A549 (cell line): Measurements from ENCODE around the gene LRRC61. TPM values are rescaled to one million over a fixed set of nuclear protein-coding genes. Genes with fewer than 3 reads are reported as not detected.

Source experiments
- ATAC-seq, 2 experiments: fragments of 200-7000 bp in 1 of 2; fragments of >200 bp in 1 of 2; cut with Nextera tagmentation in 1 of 2; cut with Tn5 transposase in 1 of 2; 3 replicates each; pipeline versions ENCODE4 v1.8.0 to v1.9.1; 2018 to 2020; ENCODE audit warnings: mild to moderate bottlenecking in 1 of 2, moderate library complexity in 1 of 2
- CTCF ChIA-PET: fragments of 300-600 bp; sonication (Branson Sonifier 250); formaldehyde crosslinking; extraction: SDS; loops from one replicate; lab custom pipeline; 2021; ENCODE audit warnings: antibody characterized with exemption, inconsistent platforms; lab: Yijun Ruan, JAX
- POLR2A ChIA-PET: fragments of 350-600 bp; formaldehyde crosslinking; extraction: SDS; loops from one replicate; lab custom pipeline; 2021; ENCODE audit warnings: antibody characterized with exemption, inconsistent platforms; lab: Yijun Ruan, JAX
- DNase-seq, 2 experiments: peaks; one replicate each; pipeline versions ENCODE4 v3.0.0 to v3.0.0-alpha.2; 2011 to 2016; ENCODE audit warnings: low read depth in 1 of 2, low spot score in 1 of 2
- FAIRE-seq: peaks from 2 replicates; lab custom pipeline; 2011; peaks lifted over from hg19 to GRCh38; lab: Jason Lieb, UNC
- H3K27ac ChIP-seq, 2 experiments: fragments of >200 bp; sonication (Bioruptor Twin); formaldehyde crosslinking; 3 replicates each; pipeline ENCODE4 v1.5.1; 2016 to 2017
- H3K4me1 ChIP-seq: fragments of >200 bp; sonication (Bioruptor Twin); formaldehyde crosslinking; 3 replicates; pipeline ENCODE4 v1.6.1; 2016
- H3K4me2 ChIP-seq: fragments of >200 bp; sonication (Bioruptor Twin); formaldehyde crosslinking; 3 replicates; pipeline ENCODE4 v1.6.1; 2016
- H3K4me3 ChIP-seq: fragments of >200 bp; sonication (Bioruptor Twin); formaldehyde crosslinking; 3 replicates; pipeline ENCODE4 v1.5.1; 2016
- H3K9me3 ChIP-seq: fragments of >200 bp; sonication (Bioruptor Twin); formaldehyde crosslinking; 3 replicates; pipeline ENCODE4 v1.6.1; 2016
- BHLHE40 ChIP-seq: IDR thresholded peaks from 2 replicates; pipeline ENCODE4 v1.6.1; 2012; ENCODE audit warnings: low read depth, low read length, inconsistent platforms
- CBX2 ChIP-seq: fragments of 200-600 bp; sonication (generic); IDR thresholded peaks from 2 replicates; pipeline ENCODE4 v1.6.1; 2016; ENCODE audit warnings: low read depth, mild to moderate bottlenecking, borderline replicate concordance
- CEBPB ChIP-seq, 2 experiments: fragments of >200 bp in 1 of 2; sonication (Bioruptor Twin) in 1 of 2; formaldehyde crosslinking in 1 of 2; IDR thresholded peaks; 2 replicates each; pipeline ENCODE4 v1.6.1; 2012 to 2016
- E2F6 ChIP-seq: IDR thresholded peaks from 2 replicates; pipeline ENCODE4 v1.6.1; 2012; ENCODE audit warnings: low read depth, borderline replicate concordance
- EHF ChIP-seq: fragments of 250-450 bp; sonication (Bioruptor Pico); IDR thresholded peaks from 2 replicates; pipeline ENCODE4 v1.5.0; 2020; ENCODE audit warnings: mild to moderate bottlenecking
- EHMT2 ChIP-seq: fragments of 200-600 bp; sonication (generic); IDR thresholded peaks from 2 replicates; pipeline ENCODE4 v1.6.1; 2016; ENCODE audit warnings: antibody characterized with exemption, low read depth, mild to moderate bottlenecking, moderate library complexity
- EP300 ChIP-seq, 2 experiments: fragments of >200 bp; sonication (Bioruptor Twin); formaldehyde crosslinking; IDR thresholded peaks; 2 replicates in 1 of 2; 3 replicates in 1 of 2; pipeline ENCODE4 v1.6.1; 2016 to 2017
- HDAC2 ChIP-seq: fragments of 200-600 bp; sonication (generic); IDR thresholded peaks from 2 replicates; pipeline ENCODE4 v1.6.1; 2016
- HEYL ChIP-seq: fragments of 250-450 bp; sonication (Bioruptor Pico); IDR thresholded peaks from 2 replicates; pipeline ENCODE4 v1.8.0; 2021; ENCODE audit warnings: mild to moderate bottlenecking, moderate library complexity
- HOXB13 ChIP-seq: fragments of 250-450 bp; sonication (Bioruptor Pico); IDR thresholded peaks from 2 replicates; pipeline ENCODE4 v1.5.0; 2020; ENCODE audit warnings: low read depth, mild to moderate bottlenecking, moderate library complexity
- JUN ChIP-seq, 2 experiments: fragments of >200 bp; sonication (Bioruptor Twin); formaldehyde crosslinking; IDR thresholded peaks; 2 replicates in 1 of 2; 3 replicates in 1 of 2; pipeline ENCODE4 v1.6.1; 2016 to 2017
- JUNB ChIP-seq: fragments of >200 bp; sonication (Bioruptor Twin); formaldehyde crosslinking; IDR thresholded peaks from 2 replicates; pipeline ENCODE4 v1.6.1; 2016
- KDM5A ChIP-seq: fragments of 200-600 bp; sonication (generic); IDR thresholded peaks from 2 replicates; pipeline ENCODE4 v1.6.1; 2016; ENCODE audit warnings: antibody characterized with exemption, mild to moderate bottlenecking
- MAX ChIP-seq: IDR thresholded peaks from 2 replicates; pipeline ENCODE4 v1.6.1; 2012
- PBX3 ChIP-seq: IDR thresholded peaks from 2 replicates; pipeline ENCODE4 v1.6.1; 2012
- PHF8 ChIP-seq: fragments of 200-600 bp; sonication (generic); IDR thresholded peaks from 2 replicates; pipeline ENCODE4 v1.6.1; 2016; ENCODE audit warnings: low read depth, mild to moderate bottlenecking, antibody characterized with exemption, moderate library complexity, borderline replicate concordance
- POLR2A ChIP-seq: IDR thresholded peaks from 2 replicates; pipeline ENCODE4 v1.6.1; 2012; ENCODE audit warnings: mild to moderate bottlenecking, low read length
- RNF2 ChIP-seq: fragments of 200-600 bp; sonication (generic); IDR thresholded peaks from 2 replicates; pipeline ENCODE4 v1.6.1; 2016; ENCODE audit warnings: low read depth, mild to moderate bottlenecking, antibody characterized with exemption, moderate library complexity, borderline replicate concordance
- SMC3 ChIP-seq: fragments of >200 bp; sonication (Bioruptor Twin); formaldehyde crosslinking; IDR thresholded peaks from 3 replicates; pipeline ENCODE4 v1.6.1; 2018; ENCODE audit warnings: inconsistent platforms
- SREBF2 ChIP-seq: fragments of 450-650 bp; IDR thresholded peaks from 2 replicates; pipeline ENCODE4 v1.6.1; 2014; ENCODE audit warnings: mild to moderate bottlenecking, moderate library complexity
- TFCP2L1 ChIP-seq: fragments of 250-450 bp; sonication (Bioruptor Pico); IDR thresholded peaks from 2 replicates; pipeline ENCODE4 v1.5.0; 2021; ENCODE audit warnings: mild to moderate bottlenecking
- USF2 ChIP-seq: fragments of 450-650 bp; IDR thresholded peaks from 2 replicates; pipeline ENCODE4 v1.6.1; 2014; ENCODE audit warnings: antibody characterized with exemption
- ZFP36 ChIP-seq: fragments of 450-650 bp; IDR thresholded peaks from 2 replicates; pipeline ENCODE4 v1.6.1; 2014; ENCODE audit warnings: borderline replicate concordance; ENCODE audit not compliant: partially characterized antibody
- ZSCAN20 ChIP-seq: fragments of 250-450 bp; sonication (Bioruptor Pico); IDR thresholded peaks from 2 replicates; pipeline ENCODE4 v1.8.0; 2022; ENCODE audit warnings: mild to moderate bottlenecking, moderate library complexity
- WGBS: methylation state at CpG from one replicate; pipeline ENCODE4 v1.1.6; 2017; ENCODE audit errors: missing lambda C conversion rate; 5-methylcytosine and 5-hydroxymethylcytosine counted together
- polyA plus RNA-seq, 4 experiments: library from polyadenylated mRNA; depleted of rRNA in 3 of 4; stranded (reverse); fragments of >200 nt; fragmentation: RNase III in 1 of 4; extraction: RNeasy Plus Mini Kit Qiagen cat#74134 plus additional on column Dnase treatment in 1 of 4; gene quantifications; 2 replicates in 3 of 4; 3 replicates in 1 of 4; pipeline ENCODE4 v1.2.3, GENCODE V29; 2011 to 2017

LRRC61 gene
- polyA plus RNA-seq, 2 of the 4 experiments (the other 2 are of a cell fraction): 0.19 to 0.22 TPM

GRCh38 chr7:150378853-150379440 is 55.8 kb downstream of the LRRC61 start, which contains the start of gene ZNF775 (continued):
- TF ChIP-seq PHF8: peak; percentile 75
- TF ChIP-seq USF2: peak; percentile 91
- TF ChIP-seq BHLHE40: no peak
- TF ChIP-seq PBX3: peak; percentile 78
- no peak for TF ChIP-seq ZFP36
- TF ChIP-seq CBX2: no peak
- TF ChIP-seq HOXB13: no peak
- no peak for TF ChIP-seq EHMT2
- TF ChIP-seq HDAC2: no peak
- no peak for TF ChIP-seq ZSCAN20 (CRISPR knock-in tag)
- TF ChIP-seq JUN (IDR thresholded peaks at IDR 0.05): peak; percentile 25 to 77; a peak in 4 of 5 replicates
- no peak for TF ChIP-seq CEBPB (IDR thresholded peaks at IDR 0.05)
- TF ChIP-seq KDM5A: no peak
- TF ChIP-seq MAX: peak; percentile 59; the same call in 1 of the 2 replicates
- TF ChIP-seq E2F6: no peak
- TF ChIP-seq TFCP2L1 (CRISPR knock-in tag): no peak
- no peak for TF ChIP-seq EP300 (IDR thresholded peaks at IDR 0.05)
- no peak for TF ChIP-seq JUNB
- TF ChIP-seq EHF (CRISPR knock-in tag): no peak
- no peak for TF ChIP-seq SREBF2
- TF ChIP-seq HEYL (CRISPR knock-in tag): no peak
- peak; percentile 87 for TF ChIP-seq POLR2A

GRCh38 chr7:150379441-150380379 is 56.6 kb downstream of the LRRC61 start:
- peak overlapping the region; percentile 79 for H3K4me2 ChIP-seq
- H3K4me3 ChIP-seq: peak overlapping the region; percentile 90
- no peaks in the 10 kb centered on the region for H3K9me3 ChIP-seq
- no peak for FAIRE-seq
- H3K27ac ChIP-seq: peak overlapping the region; percentile 97 to 100
- TF ChIP-seq RNF2: peak; percentile 36; the same call in 1 of the 2 replicates
- TF ChIP-seq SMC3: peak; percentile 3; the same call in 1 of the 3 replicates
- TF ChIP-seq USF2: no peak
- peak; percentile 22 to 48 for DNase-seq
- POLR2A ChIA-PET: no interaction called here
- ATAC-seq: peak; percentile 43 to 57
- 3% methylated on average over 33 of the region's 52 CpGs for WGBS
- CTCF ChIA-PET: interaction anchor here (0.8 kb wide), 1 partner anchor 42 kb away, joined by 3 read pairs; no protein-coding TSS in a partner anchor
- H3K4me1 ChIP-seq: peaks cover 37% of the 10 kb centered on the region
